Epithelial cell of esophagus (primary cell): ENCODE measurements around the gene SLC8A1.

Source experiments
- DNase-seq: peaks from one replicate; pipeline ENCODE4 v3.0.0; 2010; ENCODE audit warnings: low read depth
- H3K4me3 ChIP-seq: 2 replicates; pipeline ENCODE4 v1.5.1; 2011; ENCODE audit warnings: mild to moderate bottlenecking, low read length, control low read depth
- CTCF ChIP-seq: IDR thresholded peaks from 2 replicates; pipeline ENCODE4 v1.5.1; 2011; ENCODE audit warnings: low read depth, mild to moderate bottlenecking, low read length, control low read depth, inconsistent platforms; ENCODE audit not compliant: insufficient read depth; ENCODE audit errors: missing control alignments

The SLC8A1 gene

DNA sequence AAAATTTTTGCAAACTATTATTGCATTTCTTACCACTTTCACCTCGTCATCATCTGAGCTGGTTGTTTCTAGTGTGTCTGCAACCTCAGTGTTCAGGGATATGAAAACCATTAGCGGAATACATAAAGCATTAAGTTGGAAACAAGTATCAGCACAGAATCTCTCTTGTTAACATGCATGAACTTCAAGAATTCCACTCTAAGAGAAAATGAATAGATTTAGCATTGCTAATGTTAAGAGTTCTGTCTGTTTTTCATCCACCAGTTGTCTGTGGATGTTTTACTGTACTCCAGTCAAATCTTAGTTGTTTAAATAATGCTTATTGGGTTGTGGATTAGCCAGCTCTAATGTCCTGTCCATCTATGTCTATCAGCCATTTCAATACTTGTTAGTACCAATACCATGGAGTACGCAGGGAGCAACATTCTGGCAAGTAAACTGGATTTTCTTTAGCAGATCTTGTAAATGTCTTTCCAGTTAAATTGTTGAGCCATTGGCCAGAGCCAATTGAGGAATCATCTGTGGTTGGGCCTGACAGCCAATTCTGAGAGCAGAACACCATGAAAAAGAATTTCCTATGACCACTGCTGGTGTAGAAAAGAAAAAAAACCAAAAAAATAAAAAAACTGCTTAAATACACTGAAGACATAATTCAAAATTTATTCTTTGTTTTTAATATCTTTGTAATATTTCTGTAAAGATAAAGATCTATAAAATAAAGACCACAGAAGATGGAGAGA is 82.5 kb downstream of the SLC8A1 start:
- no peak overlapping the region for H3K4me3 ChIP-seq
- DNase-seq, result no peak
- TF ChIP-seq CTCF, result no peak

GRCh38 chr2:40367652-40368051 is 84.2 kb downstream of the SLC8A1 start:
- peak; percentile 83 for DNase-seq
- TF ChIP-seq CTCF, result no peak
- H3K4me3 ChIP-seq, result no peak overlapping the region

GRCh38 chr2:40367032-40367431 is 84.9 kb downstream of the SLC8A1 start:
- H3K4me3 ChIP-seq, result no peak overlapping the region
- no peak for DNase-seq
- no peak for TF ChIP-seq CTCF

- H3K4me3 ChIP-seq, result peak overlapping the region; percentile 17
- TF ChIP-seq CTCF, result no peak
- peak; percentile 52 for DNase-seq
These were observed 87.6 kb downstream of the SLC8A1 start for GRCh38 chr2:40364151-40364874.

DNA sequence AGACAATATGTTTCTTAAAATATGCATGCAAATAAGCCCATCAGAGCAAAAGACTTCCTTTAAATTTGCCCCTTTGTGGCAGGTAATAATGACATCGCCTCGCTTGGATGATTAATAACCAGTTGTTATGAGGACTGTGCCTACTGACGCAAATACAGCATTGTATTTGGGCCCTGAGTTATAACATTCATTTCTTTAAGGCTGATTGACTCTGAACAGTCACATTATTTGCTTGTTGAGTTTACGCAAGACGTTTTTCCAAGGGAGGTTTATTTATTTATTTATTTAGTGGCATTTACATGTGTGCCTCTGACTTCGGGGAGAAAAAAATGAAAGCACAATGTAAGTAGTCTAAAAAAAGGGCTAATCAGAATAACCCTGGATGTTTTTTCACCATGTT is 88.3 kb downstream of the SLC8A1 start:
- DNase-seq, result peak; percentile 77
- peak overlapping the region; percentile 17 for H3K4me3 ChIP-seq
- TF ChIP-seq CTCF, result no peak

GRCh38 chr2:40363231-40363630 is 88.7 kb downstream of the SLC8A1 start:
- H3K4me3 ChIP-seq, result no peak overlapping the region
- no peak for TF ChIP-seq CTCF
- DNase-seq, result no peak
